Measurements from ENCODE around the gene USP46. TPM values are rescaled to one million over a fixed set of nuclear protein-coding genes. Genes with fewer than 3 reads are reported as not detected.

The USP46 gene
- total and polyA plus RNA-seq, 2 of the 8 experiments (the other 6 are each of a cell fraction or from before 2014, with no cell fraction given): 10.6 to 62.4 TPM

DNA sequence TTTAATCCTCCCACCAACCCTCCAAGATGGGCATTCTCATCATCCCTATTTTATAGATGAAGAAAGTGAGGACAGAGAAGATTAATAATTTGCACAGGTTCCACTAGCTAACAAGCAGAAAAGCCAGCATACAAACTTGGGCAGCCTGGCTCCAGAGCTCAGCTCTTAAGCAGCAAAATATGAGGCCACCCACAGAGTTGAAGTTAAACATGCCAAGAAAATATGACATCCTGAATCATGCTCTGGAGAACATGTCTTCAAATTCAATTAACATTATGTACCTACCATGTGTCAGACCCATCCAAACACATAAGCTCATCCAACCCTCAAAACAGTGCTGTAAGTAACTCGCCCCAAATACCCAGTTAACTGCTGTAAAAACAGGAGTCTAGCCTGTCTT lies 33.9 kb downstream of the USP46 start:
- peaks cover 4% of the 10 kb centered on the region; the same call in 1 of the 2 replicates for H3K79me1 ChIP-seq (ENCODE audit: low read depth, low read length)
- POLR2A ChIA-PET (ENCODE audit: partially characterized antibody): interaction anchor here (1.0 to 1.3 kb wide), 2 partner anchors 9 to 32 kb away, joined by 3 to 4 read pairs; no protein-coding TSS in a partner anchor
- H3K27ac ChIP-seq (ENCODE audit: low read depth, low read length): no peak overlapping the region
- no peak overlapping the region for H4K91ac ChIP-seq (replicated peaks; ENCODE audit: insufficient read length, low read length)
- no peak overlapping the region for H4K8ac ChIP-seq (ENCODE audit: extremely low read depth, insufficient read depth, low read length)
- H3K9me3 ChIP-seq (ENCODE audit: insufficient read depth in 2 of 2, low read depth in 1 of 2, low read length in 1 of 2): no peaks in the 10 kb centered on the region
- H3K4ac ChIP-seq (replicated peaks; ENCODE audit: insufficient read length, low read depth, low read length): no peak overlapping the region
- no peak overlapping the region for H2BK5ac ChIP-seq (ENCODE audit: low read depth, low read length)
- H3K4me2 ChIP-seq (ENCODE audit: insufficient read depth in 1 of 2, low read depth in 2 of 2, low read length in 2 of 2): no peak overlapping the region
- H3K36me3 ChIP-seq (ENCODE audit: control insufficient read depth in 2 of 4, insufficient read depth in 4 of 4, low read length in 3 of 4): peaks cover 4 to 38% (median 18%) of the 10 kb centered on the region in 4 experiments; a peak in 6 of 8 replicates
- no peak for FAIRE-seq
- no peak overlapping the region for H2AFZ ChIP-seq (ENCODE audit: low read length)
- no peaks in the 10 kb centered on the region for H3K23me2 ChIP-seq (ENCODE audit: low read depth, low read length)
- no peak overlapping the region for H2BK120ac ChIP-seq (replicated peaks; ENCODE audit: low read depth, low read length)
- H3K14ac ChIP-seq (ENCODE audit: insufficient read length): no peak overlapping the region
- TF ChIP-seq JUN (IDR thresholded peaks at IDR 0.05; ENCODE audit: low read depth, low read length) (no peak), CREB1 (IDR thresholded peaks at IDR 0.05) (no peak), HDAC6 (IDR thresholded peaks at IDR 0.05; ENCODE audit: low read depth, low read length) (no peak), SUZ12 (IDR thresholded peaks at IDR 0.05; ENCODE audit: low read length) (no peak), SRF (IDR thresholded peaks at IDR 0.05; ENCODE audit: low read depth, low read length) (no peak), SP1 (IDR thresholded peaks at IDR 0.05; ENCODE audit: low read depth, low read length) (no peak)
- TF ChIP-seq, protein P1, sequence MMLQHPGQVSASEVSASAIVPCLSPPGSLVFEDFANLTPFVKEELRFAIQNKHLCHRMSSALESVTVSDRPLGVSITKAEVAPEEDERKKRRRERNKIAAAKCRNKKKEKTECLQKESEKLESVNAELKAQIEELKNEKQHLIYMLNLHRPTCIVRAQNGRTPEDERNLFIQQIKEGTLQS (IDR thresholded peaks at IDR 0.05; ENCODE audit: insufficient read depth, low read depth, low read length): no peak
- no peak overlapping the region for H2BK15ac ChIP-seq (ENCODE audit: low read length)
- CTCF ChIA-PET (ENCODE audit: partially characterized antibody): interaction anchor here (0.6 to 1.2 kb wide), 3 partner anchors 22 to 339 kb away, joined by 3 read pairs; no protein-coding TSS in a partner anchor
- no peak overlapping the region for H4K5ac ChIP-seq (ENCODE audit: insufficient read length, low read depth, low read length)
- H3K23ac ChIP-seq (ENCODE audit: insufficient read length): no peak overlapping the region
- 90% methylated on average over 1 of the region's 1 CpG; no CpG with 5 or more reads in 1 of the 2 experiments for WGBS, 2 experiments (ENCODE audit: extremely low coverage in 1 of 2, insufficient coverage in 1 of 2, insufficient read length in 1 of 2, insufficient replicate concordance in 2 of 2, low coverage in 1 of 2, low lambda C conversion rate in 2 of 2, missing lambda C conversion rate in 1 of 2)
- H3K56ac ChIP-seq (replicated peaks; ENCODE audit: insufficient read length, low read depth, low read length): no peak overlapping the region
- H2AK5ac ChIP-seq (ENCODE audit: low read depth, low read length): no peak overlapping the region
- H3K4me3 ChIP-seq (ENCODE audit: extremely low read depth in 1 of 4, insufficient read depth in 2 of 4, low read depth in 3 of 4, low read length in 4 of 4): no peak overlapping the region
- DNase-seq (ENCODE audit: low read depth in 1 of 2, low spot score in 2 of 2): no peak
- H4K20me1 ChIP-seq (replicated peaks in 1 of 2; ENCODE audit: control insufficient read depth in 1 of 2, insufficient read depth in 2 of 2, low read length in 2 of 2): peaks cover 0 to 2% of the 10 kb centered on the region in 2 experiments
- no peak overlapping the region for H3K18ac ChIP-seq (ENCODE audit: extremely low read depth, low read length)
- no peaks in the 10 kb centered on the region for H3K4me1 ChIP-seq (replicated peaks in 1 of 4; ENCODE audit: control insufficient read depth in 3 of 4, insufficient read depth in 4 of 4, low read length in 3 of 4)
- H2BK12ac ChIP-seq (ENCODE audit: low read depth, low read length): no peak overlapping the region
- H3K27me3 ChIP-seq (replicated peaks in 1 of 4; ENCODE audit: control insufficient read depth in 3 of 4, extremely low read depth in 1 of 4, insufficient read depth in 3 of 4, low read length in 3 of 4): no peaks in the 10 kb centered on the region
- peaks cover 0 to 46% of the 10 kb centered on the region in 2 experiments; a peak in 2 of 4 replicates for H3K79me2 ChIP-seq (ENCODE audit: control insufficient read depth in 1 of 2, insufficient read depth in 2 of 2, low read length in 2 of 2)
- H2BK20ac ChIP-seq (ENCODE audit: low read length): no peak overlapping the region
- no peak overlapping the region for H3K9ac ChIP-seq (replicated peaks in 1 of 4; ENCODE audit: extremely low read depth in 1 of 4, low read depth in 3 of 4, low read length in 3 of 4)
